Measurements from ENCODE around the gene CRADD.
"Not testable (repeated sequence)": the region's sequence is repeated elsewhere in the genome, so short reads cannot be mapped to it uniquely, and the experiment has no call there.

The CRADD gene

GRCh38 chr12:93708952-93709351, 31.8 kb downstream of the CRADD start:
- DNase-seq: no peak

- no peak for DNase-seq
Observed at GRCh38 chr12:93709386-93709785, 32.2 kb downstream of the CRADD start.

- no peak for DNase-seq
Observed at GRCh38 chr12:93710574-93710926, 33.4 kb downstream of the CRADD start.

GRCh38 chr12:93711502-93711901, 34.3 kb downstream of the CRADD start:
- not testable (repeated sequence) for DNase-seq

GRCh38 chr12:93712200-93712599, 35.0 kb downstream of the CRADD start:
- no peak for DNase-seq

GRCh38 chr12:93713060-93713459, 35.9 kb downstream of the CRADD start:
- DNase-seq: no peak

- no peak for DNase-seq
Observed at GRCh38 chr12:93713800-93714199, 36.6 kb downstream of the CRADD start.

GRCh38 chr12:93714382-93714781, 37.2 kb downstream of the CRADD start:
- no peak for DNase-seq

GRCh38 chr12:93719710-93720109, 42.5 kb downstream of the CRADD start:
- DNase-seq: no peak

GRCh38 chr12:93720559-93720958, 43.4 kb downstream of the CRADD start:
- no peak for DNase-seq

GRCh38 chr12:93722179-93722578, 45.0 kb downstream of the CRADD start:
- no peak for DNase-seq

- no peak for DNase-seq
Observed at GRCh38 chr12:93722835-93723567, 45.8 kb downstream of the CRADD start.

- no peak for DNase-seq
Observed at GRCh38 chr12:93723568-93723930, 46.4 kb downstream of the CRADD start.

- DNase-seq: no peak
Observed at GRCh38 chr12:93725531-93725930, 48.4 kb downstream of the CRADD start.

- DNase-seq: no peak
Observed at GRCh38 chr12:93727195-93727811, 50.1 kb downstream of the CRADD start.

GRCh38 chr12:93727911-93728310, 50.7 kb downstream of the CRADD start:
- DNase-seq: no peak

GRCh38 chr12:93729934-93730333, 52.8 kb downstream of the CRADD start:
- peak; percentile 24 for DNase-seq

- no peak for DNase-seq
Observed at GRCh38 chr12:93733358-93733757, 56.2 kb downstream of the CRADD start.

GRCh38 chr12:93733928-93734327, 56.8 kb downstream of the CRADD start:
- DNase-seq: no peak

GRCh38 chr12:93734784-93735183, 57.6 kb downstream of the CRADD start:
- no peak for DNase-seq

GRCh38 chr12:93736640-93737178, 59.5 kb downstream of the CRADD start:
- no peak for DNase-seq

GRCh38 chr12:93737457-93738198, 60.5 kb downstream of the CRADD start:
- no peak for DNase-seq

GRCh38 chr12:93738199-93739058, 61.3 kb downstream of the CRADD start:
- no peak for DNase-seq
